ENCODE data around the gene WDR59. TPM values are rescaled to one million over a fixed set of nuclear protein-coding genes. Genes with fewer than 3 reads are reported as not detected.
A peak's percentile ranks its signal among the peaks of the same experiment; 100 is the strongest.

WDR59 gene
- polyA plus RNA-seq, 1 experiment = 48.1 TPM

- TF ChIP-seq CTCF (IDR thresholded peaks at IDR 0.05; ENCODE audit: low read depth, low read length) = no peak
- ChIA-PET CTCF (interaction anchor here (1.2 to 2.8 kb wide), 3 partner anchors 9 to 124 kb away, joined by 4 to 20 read pairs (median 9); partner anchors contain the start of gene ZNRF1), POLR2A (interaction anchor here (0.6 kb wide), 2 partner anchors 414 to 447 kb away, joined by 3 read pairs; no protein-coding TSS in a partner anchor)
Observed at GRCh38 chr16:74987027-74987681, 2.2 kb upstream of the WDR59 start.

DNA sequence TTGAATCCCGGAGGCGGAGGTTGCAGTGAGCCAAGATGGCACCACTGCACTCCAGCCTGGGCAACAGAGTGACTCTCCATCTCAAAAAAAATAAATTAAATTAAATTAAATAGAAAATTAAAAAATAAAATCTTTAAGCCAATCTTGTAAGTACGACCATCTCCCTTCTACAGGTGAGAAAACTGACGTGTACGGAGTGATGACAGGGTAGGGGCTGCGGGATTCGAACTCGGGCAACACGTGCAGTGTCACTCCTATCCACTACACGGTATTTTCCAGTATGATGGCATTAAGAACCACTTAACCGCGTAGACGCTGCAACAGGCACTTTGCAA lies 762 bp downstream of the WDR59 start:
- CTCF ChIA-PET = interaction anchor here (0.6 to 1.9 kb wide), 5 partner anchors 14 to 128 kb away, joined by 3 to 12 read pairs (median 6); partner anchors contain the start of gene ZNRF1
- POLR2A ChIA-PET = interaction anchor here (1.2 to 1.9 kb wide), 2 partner anchors 96 to 127 kb away, joined by 3 to 10 read pairs; no protein-coding TSS in a partner anchor
- peaks cover 4% of the 10 kb centered on the region; the same call in 1 of the 2 replicates for H3K9me3 ChIP-seq (ENCODE audit: control insufficient read depth, insufficient read depth, low read length)
- no peak for DNase-seq (ENCODE audit: low read depth, low spot score)
- no peak overlapping the region for H3K27ac ChIP-seq (ENCODE audit: low read depth, low read length)
- peak overlapping the region; percentile 97 for H3K4me3 ChIP-seq (ENCODE audit: low read depth, low read length)
- no peak for TF ChIP-seq CTCF (IDR thresholded peaks at IDR 0.05; ENCODE audit: low read depth, low read length)
- H3K27me3 ChIP-seq (ENCODE audit: control insufficient read depth, insufficient read depth, low read length) = no peaks in the 10 kb centered on the region

More at GRCh38 chr16:74987027-74987681, 2.2 kb upstream of the WDR59 start:
- Histone ChIP-seq H3K27ac (ENCODE audit: low read depth, low read length) (no peak overlapping the region), H3K4me3 (ENCODE audit: low read depth, low read length) (no peak overlapping the region), H3K9me3 (ENCODE audit: control insufficient read depth, insufficient read depth, low read length) (peaks cover 4% of the 10 kb centered on the region; the same call in 1 of the 2 replicates), H3K27me3 (ENCODE audit: control insufficient read depth, insufficient read depth, low read length) (no peaks in the 10 kb centered on the region)
- DNase-seq (ENCODE audit: low read depth, low spot score) = no peak

DNA sequence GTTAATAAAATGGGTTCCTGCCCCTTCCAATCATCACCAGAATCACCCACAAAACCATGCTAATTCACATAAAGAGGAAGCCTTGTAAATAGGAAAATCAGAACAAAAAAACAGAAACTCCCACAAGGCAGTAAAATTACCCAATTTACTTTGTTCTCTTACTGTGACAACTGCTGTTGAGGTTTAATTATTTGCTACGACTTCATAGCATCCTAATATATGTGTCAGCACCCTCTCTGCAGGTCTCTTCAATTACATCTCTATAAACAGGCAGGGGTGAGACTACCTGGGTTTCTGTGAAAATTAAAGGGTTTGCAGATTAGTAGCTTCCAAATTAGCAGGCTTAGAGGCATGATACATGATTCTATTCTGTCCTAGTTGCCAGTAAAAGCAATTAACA lies 2.7 kb downstream of the WDR59 start:
- no peak for DNase-seq (ENCODE audit: low read depth, low spot score)
- TF ChIP-seq CTCF (IDR thresholded peaks at IDR 0.05; ENCODE audit: low read depth, low read length) = no peak
- H3K27ac ChIP-seq (ENCODE audit: low read depth, low read length) = no peak overlapping the region
- no peak overlapping the region for H3K4me3 ChIP-seq (ENCODE audit: low read depth, low read length)
- POLR2A ChIA-PET = no interaction called here
- H3K9me3 ChIP-seq (ENCODE audit: control insufficient read depth, insufficient read depth, low read length) = peaks cover 4% of the 10 kb centered on the region; the same call in 1 of the 2 replicates
- H3K27me3 ChIP-seq (ENCODE audit: control insufficient read depth, insufficient read depth, low read length) = no peaks in the 10 kb centered on the region
- CTCF ChIA-PET = interaction anchor here (0.9 to 2.0 kb wide), 2 partner anchors 16 to 129 kb away, joined by 6 to 13 read pairs; no protein-coding TSS in a partner anchor

DNA sequence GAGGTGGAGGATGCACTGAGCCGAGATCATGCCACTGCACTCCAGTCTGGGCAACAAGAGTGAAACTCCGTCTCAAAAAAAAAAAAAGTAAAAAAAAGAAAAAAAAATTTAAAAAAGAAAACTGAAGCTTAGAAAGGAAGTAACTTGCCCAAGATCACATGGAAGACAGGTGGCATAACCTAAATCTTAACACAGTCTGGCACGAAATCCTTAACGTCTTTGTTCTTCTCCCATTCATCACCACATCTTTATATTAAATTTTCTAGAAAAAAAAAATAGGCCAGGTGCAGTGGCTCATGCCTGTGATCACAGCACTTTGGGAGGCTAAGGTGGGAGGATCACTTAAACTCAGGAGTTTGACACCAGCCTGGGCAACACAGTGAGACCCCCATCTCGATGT lies 9.3 kb downstream of the WDR59 start:
- ChIA-PET POLR2A (no interaction called here), CTCF (interaction anchor here (0.6 kb wide), 1 partner anchor 23 kb away, joined by 3 read pairs; the partner anchor contains the start of gene ZNRF1)
- Histone ChIP-seq H3K9me3 (ENCODE audit: control insufficient read depth, insufficient read depth, low read length) (no peaks in the 10 kb centered on the region), H3K27ac (ENCODE audit: low read depth, low read length) (no peak overlapping the region), H3K27me3 (ENCODE audit: control insufficient read depth, insufficient read depth, low read length) (no peaks in the 10 kb centered on the region), H3K4me3 (ENCODE audit: low read depth, low read length) (no peak overlapping the region)
- DNase-seq (ENCODE audit: low read depth, low spot score) = no peak
- TF ChIP-seq CTCF (IDR thresholded peaks at IDR 0.05; ENCODE audit: low read depth, low read length) = no peak

- Histone ChIP-seq H3K27ac (ENCODE audit: low read depth, low read length) (no peak overlapping the region), H3K4me3 (ENCODE audit: low read depth, low read length) (no peak overlapping the region), H3K9me3 (ENCODE audit: control insufficient read depth, insufficient read depth, low read length) (no peaks in the 10 kb centered on the region), H3K27me3 (ENCODE audit: control insufficient read depth, insufficient read depth, low read length) (no peaks in the 10 kb centered on the region)
- CTCF ChIA-PET = no interaction called here
- TF ChIP-seq CTCF (IDR thresholded peaks at IDR 0.05; ENCODE audit: low read depth, low read length) = no peak
- no peak for DNase-seq (ENCODE audit: low read depth, low spot score)
- POLR2A ChIA-PET = no interaction called here
Observed at GRCh38 chr16:74973304-74973703, 11.6 kb downstream of the WDR59 start.
